NB4 (cell line): ENCODE measurements around the gene NDUFB1.

Experiments
- DNase-seq: peaks from one replicate; pipeline ENCODE4 v3.0.0; 2010; ENCODE audit warnings: low read depth
- H3K4me3 ChIP-seq: one replicate; pipeline ENCODE4 v1.5.1; 2011; ENCODE audit warnings: mild to moderate bottlenecking, low read depth, low read length, moderate library complexity
- MYC ChIP-seq: IDR thresholded peaks from 2 replicates; pipeline ENCODE4 v1.6.1; 2011; ENCODE audit warnings: low read depth, low read length
- POLR2A ChIP-seq: IDR thresholded peaks from 2 replicates; pipeline ENCODE4 v1.6.1; 2011; ENCODE audit warnings: mild to moderate bottlenecking; ENCODE audit not compliant: insufficient read length; ENCODE audit errors: extremely low read depth
- TF ChIP-seq, protein P1 (sequence below): IDR thresholded peaks from one replicate; pipeline ENCODE4 v1.5.1; 2012; ENCODE audit warnings: low read depth, low read length
- TF ChIP-seq, protein P2 (sequence below): IDR thresholded peaks from 2 replicates; pipeline ENCODE4 v1.6.1; 2011; ENCODE audit warnings: low read depth, low read length

NDUFB1 gene

DNA sequence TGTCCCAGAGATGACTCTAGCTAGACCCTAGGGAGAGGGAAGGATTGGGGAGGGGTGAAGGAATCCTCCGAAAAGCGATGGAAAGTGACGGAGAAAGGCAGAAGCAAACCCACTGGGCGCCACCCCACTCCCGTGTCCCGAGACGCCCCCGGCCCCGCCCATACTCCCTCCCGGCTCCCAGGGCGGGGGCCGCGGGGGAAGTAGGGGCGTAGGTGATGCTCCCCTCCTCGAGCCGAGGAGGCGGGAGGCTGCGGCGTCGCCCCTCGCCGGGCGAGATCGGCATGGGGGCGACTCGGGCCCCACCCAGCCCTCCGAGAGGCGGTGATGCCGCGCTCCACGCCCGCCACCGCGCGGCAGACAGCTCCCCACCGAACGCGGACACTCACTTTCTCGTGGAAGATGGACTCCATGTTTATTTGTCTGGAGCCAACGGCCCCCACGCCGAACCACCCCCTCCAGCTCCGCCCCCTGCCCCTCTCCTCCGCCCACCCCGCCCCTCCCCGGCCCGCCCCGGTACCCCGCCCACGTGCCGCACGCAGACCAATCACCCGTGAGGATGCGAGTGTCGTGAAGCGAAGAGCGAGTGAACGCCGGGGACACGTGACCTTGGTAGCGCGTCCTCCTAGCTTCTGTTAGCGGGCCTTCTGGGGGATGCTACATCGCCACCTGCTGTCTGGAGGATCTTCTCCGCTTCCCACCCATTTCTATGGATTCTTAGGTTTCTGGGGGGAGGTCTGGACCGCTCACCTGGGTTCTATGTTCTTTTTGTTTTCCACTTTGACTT, 15.2 kb downstream of the NDUFB1 start, which contains the start of gene ATXN3:
ATXN3 (minus strand) TSS at position 440 of the 784 bp plus-strand sequence; CDS start at position 410, 30 bp downstream.
- TF ChIP-seq MYC (no peak), POLR2A (peak; percentile 65)
- TF ChIP-seq, protein P1, sequence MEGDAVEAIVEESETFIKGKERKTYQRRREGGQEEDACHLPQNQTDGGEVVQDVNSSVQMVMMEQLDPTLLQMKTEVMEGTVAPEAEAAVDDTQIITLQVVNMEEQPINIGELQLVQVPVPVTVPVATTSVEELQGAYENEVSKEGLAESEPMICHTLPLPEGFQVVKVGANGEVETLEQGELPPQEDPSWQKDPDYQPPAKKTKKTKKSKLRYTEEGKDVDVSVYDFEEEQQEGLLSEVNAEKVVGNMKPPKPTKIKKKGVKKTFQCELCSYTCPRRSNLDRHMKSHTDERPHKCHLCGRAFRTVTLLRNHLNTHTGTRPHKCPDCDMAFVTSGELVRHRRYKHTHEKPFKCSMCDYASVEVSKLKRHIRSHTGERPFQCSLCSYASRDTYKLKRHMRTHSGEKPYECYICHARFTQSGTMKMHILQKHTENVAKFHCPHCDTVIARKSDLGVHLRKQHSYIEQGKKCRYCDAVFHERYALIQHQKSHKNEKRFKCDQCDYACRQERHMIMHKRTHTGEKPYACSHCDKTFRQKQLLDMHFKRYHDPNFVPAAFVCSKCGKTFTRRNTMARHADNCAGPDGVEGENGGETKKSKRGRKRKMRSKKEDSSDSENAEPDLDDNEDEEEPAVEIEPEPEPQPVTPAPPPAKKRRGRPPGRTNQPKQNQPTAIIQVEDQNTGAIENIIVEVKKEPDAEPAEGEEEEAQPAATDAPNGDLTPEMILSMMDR = peak; percentile 84
- TF ChIP-seq, protein P2, sequence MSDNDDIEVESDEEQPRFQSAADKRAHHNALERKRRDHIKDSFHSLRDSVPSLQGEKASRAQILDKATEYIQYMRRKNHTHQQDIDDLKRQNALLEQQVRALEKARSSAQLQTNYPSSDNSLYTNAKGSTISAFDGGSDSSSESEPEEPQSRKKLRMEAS = peak; percentile 98
- DNase-seq = peak; percentile 98
- H3K4me3 ChIP-seq = peak within 1 kb of the TSS; percentile 98

DNA sequence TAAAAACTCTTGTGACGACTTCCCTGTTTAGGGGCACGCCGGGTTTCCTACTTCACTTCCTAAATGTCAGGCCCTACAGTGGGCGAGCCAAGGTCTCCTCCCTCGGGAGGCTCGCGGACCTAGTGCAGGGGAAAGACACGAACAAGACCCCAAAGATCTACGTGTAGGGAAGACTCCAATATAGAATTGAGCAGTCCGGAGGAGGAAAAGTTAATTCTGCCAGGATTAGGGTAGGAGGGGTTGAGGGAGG, 15.7 kb downstream of the NDUFB1 start:
- no peak for TF ChIP-seq MYC
- TF ChIP-seq, protein P2 = 0 out of 2 replicates have a peak, but pooled peaks have one; percentile 2
- TF ChIP-seq POLR2A = no peak
- TF ChIP-seq, protein P1 = no peak
- DNase-seq = peak; percentile 75
- peak overlapping the region; percentile 98 for H3K4me3 ChIP-seq

DNA sequence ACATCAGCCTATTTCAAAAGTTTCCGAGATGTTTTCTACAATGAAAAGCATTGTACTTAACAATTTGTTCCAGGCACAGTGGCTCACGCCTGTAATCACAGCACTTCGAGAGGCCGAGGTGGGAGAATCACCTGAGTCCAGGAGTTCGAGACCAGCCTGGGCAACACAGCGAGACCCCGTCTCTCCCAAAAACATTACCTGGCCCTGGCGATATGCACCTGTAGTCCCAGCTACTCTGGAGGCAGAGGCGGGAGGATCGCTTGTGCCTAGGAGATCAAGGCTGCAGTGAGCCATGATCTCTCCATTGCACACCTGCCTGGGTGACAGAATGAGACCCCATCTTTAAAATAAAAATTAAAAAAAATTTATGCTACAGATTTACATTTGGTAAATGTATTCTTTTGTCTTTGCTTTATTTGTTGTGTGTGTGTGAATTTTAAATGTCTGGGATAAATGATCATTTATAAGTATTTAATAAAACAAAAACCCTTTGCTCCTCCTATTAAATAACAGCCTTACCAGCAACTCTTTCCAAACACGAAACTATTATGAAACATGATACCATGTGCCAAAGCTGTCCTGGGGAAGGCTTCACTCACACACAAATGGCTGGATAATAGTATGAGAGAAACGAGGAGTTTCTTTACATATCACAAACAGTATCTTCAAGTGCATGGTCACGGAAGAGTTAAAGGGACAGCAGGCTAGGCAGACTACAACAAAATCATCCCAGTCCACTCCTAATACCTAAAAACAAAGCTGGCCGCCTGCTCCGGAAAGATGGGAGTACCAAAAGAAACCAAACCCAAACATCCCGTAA, 16.2 kb downstream of the NDUFB1 start:
- peak overlapping the region; percentile 98 for H3K4me3 ChIP-seq
- TF ChIP-seq POLR2A = no peak
- TF ChIP-seq, protein P2 = peak; percentile 23; the same call in 1 of the 2 replicates
- no peak for DNase-seq

DNA sequence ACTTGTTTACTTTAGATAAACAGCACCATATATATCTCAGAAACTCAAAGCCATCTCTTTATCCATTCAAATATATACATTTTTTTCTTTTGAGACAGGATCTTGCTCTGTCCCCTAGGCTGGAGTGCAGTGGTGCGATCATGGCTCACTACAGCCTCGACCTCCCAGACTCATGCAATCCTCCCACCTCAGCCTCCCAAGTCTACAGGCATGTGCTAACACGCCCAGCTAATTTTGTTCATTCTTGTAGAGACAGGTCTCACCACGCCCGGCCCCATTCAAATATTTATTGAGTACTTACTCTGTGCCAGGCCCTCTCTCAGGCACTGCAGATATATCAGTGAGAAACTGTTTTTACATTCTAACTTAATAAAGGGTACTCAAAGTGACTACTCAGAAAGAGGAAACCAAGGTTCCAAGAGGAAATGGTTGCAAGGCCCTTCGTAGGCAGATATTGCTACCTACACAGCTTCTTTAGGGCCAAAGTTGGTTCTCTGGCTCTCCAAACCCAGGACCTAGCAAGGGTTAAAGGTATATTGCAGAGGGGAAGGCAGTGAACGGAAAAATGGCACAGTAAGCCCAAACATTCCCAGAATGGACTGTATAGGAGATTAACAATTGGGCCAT, 18.0 kb downstream of the NDUFB1 start:
- no peak overlapping the region for H3K4me3 ChIP-seq
- no peak for TF ChIP-seq MYC
- TF ChIP-seq, protein P2 = no peak
- DNase-seq = no peak

DNA sequence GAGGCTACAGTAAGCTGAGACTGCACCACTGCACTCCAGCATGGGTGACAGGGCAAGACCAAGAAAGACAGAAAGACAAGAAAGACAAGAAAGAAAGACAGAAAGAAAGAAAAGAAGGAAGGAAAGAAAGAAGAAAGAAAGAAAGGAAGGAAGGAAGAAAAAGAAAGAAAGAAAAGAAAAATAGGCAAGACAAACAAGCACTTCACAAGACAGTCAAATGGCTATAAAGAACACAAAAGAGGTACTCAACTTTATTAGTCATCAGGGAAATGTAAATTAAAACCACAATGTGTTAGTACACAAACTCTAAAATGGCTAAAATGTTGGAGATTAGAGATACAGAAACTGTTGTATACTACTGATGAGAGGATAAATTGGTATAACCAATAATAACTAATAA, 21.7 kb downstream of the NDUFB1 start:
- TF ChIP-seq, protein P1 = no peak
- TF ChIP-seq POLR2A = no peak
- TF ChIP-seq, protein P2 = no peak
- no peak for DNase-seq
- H3K4me3 ChIP-seq = no peak overlapping the region

DNA sequence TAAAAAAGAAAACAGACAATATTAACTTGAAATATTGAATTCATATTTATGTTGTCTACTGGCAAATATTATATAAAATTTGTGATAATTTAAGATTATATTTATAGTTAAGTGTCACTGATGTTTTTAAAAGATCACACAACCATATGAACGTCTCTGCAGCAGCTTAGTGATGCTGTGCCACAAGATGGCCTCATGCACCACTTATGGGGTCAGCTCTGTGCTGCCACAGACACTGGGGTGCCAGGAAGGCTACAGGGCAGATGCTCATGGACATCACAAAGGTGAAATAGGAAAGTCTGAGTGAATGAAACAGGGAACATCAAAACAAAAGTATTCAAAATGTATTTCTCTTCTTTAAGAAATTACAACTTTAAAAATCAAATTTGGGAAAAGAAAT, 28.2 kb downstream of the NDUFB1 start:
- no peak overlapping the region for H3K4me3 ChIP-seq
- DNase-seq = peak; percentile 23
- TF ChIP-seq POLR2A = no peak
- TF ChIP-seq, protein P1 = no peak
- TF ChIP-seq, protein P2 = no peak
- no peak for TF ChIP-seq MYC
